HepG2 (cell line): ENCODE measurements around the gene TMCC1. TPM values are rescaled to one million over a fixed set of nuclear protein-coding genes. Genes with fewer than 3 reads are reported as not detected.
A peak's percentile ranks its signal among the peaks of the same experiment; 100 is the strongest.

Source experiments
- BRCA1 ChIP-seq: sonication (generic); formaldehyde crosslinking; IDR thresholded peaks from 2 replicates; pipeline ENCODE4 v1.4.0; 2020; ENCODE audit warnings: missing genetic modification reagents
- CEBPG ChIP-seq: IDR thresholded peaks from 2 replicates; pipeline ENCODE4 v1.6.1; 2016
- CSRNP1 ChIP-seq: sonication (generic); formaldehyde crosslinking; IDR thresholded peaks from 2 replicates; pipeline ENCODE4 v1.8.1; 2023; ENCODE audit warnings: mild to moderate bottlenecking, missing genetic modification reagents
- ESRRA ChIP-seq: sonication (generic); formaldehyde crosslinking; IDR thresholded peaks from 2 replicates; pipeline ENCODE4 v1.5.1; 2020; ENCODE audit warnings: mild to moderate bottlenecking, low read depth, missing genetic modification reagents
- ETV6 ChIP-seq: sonication (generic); formaldehyde crosslinking; conservative IDR thresholded peaks from 2 replicates; pipeline ENCODE4 v1.4.0; 2020; ENCODE audit warnings: missing genetic modification reagents
- GABPA ChIP-seq, 2 experiments: IDR thresholded peaks; 2 replicates each; pipeline ENCODE4 v1.6.1; 2011 to 2016; ENCODE audit warnings: low read depth in 2 of 2, low read length in 1 of 2, missing biosample characterization in 1 of 2, missing genetic modification characterization in 1 of 2
- HHEX ChIP-seq: IDR thresholded peaks from 2 replicates; pipeline ENCODE4 v1.6.1; 2016; ENCODE audit warnings: control low read depth
- HMG20A ChIP-seq: IDR thresholded peaks from 2 replicates; pipeline ENCODE4 v1.6.1; 2016; ENCODE audit warnings: borderline replicate concordance
- HMGXB4 ChIP-seq, 2 experiments: sonication (generic) in 1 of 2; formaldehyde crosslinking in 1 of 2; IDR thresholded peaks; 2 replicates each; pipeline versions ENCODE4 v1.4.0 to v1.6.1; 2018 to 2020; ENCODE audit warnings: missing genetic modification reagents in 2 of 2, borderline replicate concordance in 1 of 2, low read depth in 1 of 2, mild to moderate bottlenecking in 1 of 2, missing biosample characterization in 1 of 2
- KMT2B ChIP-seq: IDR thresholded peaks from 2 replicates; pipeline ENCODE4 v1.6.1; 2016; ENCODE audit warnings: missing genetic modification reagents, missing compliant biosample characterization
- MNT ChIP-seq: fragments of 450-650 bp; IDR thresholded peaks from 2 replicates; pipeline ENCODE4 v1.6.1; 2016
- RNF219 ChIP-seq: sonication (generic); formaldehyde crosslinking; IDR thresholded peaks from 2 replicates; pipeline ENCODE4 v1.5.0; 2020; ENCODE audit warnings: mild to moderate bottlenecking, missing genetic modification reagents
- TAF1 ChIP-seq: sonication (generic); formaldehyde crosslinking; IDR thresholded peaks from 2 replicates; pipeline ENCODE4 v1.4.0; 2020; ENCODE audit warnings: missing genetic modification reagents
- ZFP1 ChIP-seq: IDR thresholded peaks from 2 replicates; pipeline ENCODE4 v1.6.1; 2016
- ZFP36L1 ChIP-seq: sonication (generic); formaldehyde crosslinking; IDR thresholded peaks from 2 replicates; pipeline ENCODE4 v1.8.0; 2022; ENCODE audit warnings: mild to moderate bottlenecking, missing genetic modification reagents, moderate library complexity
- ZNF136 ChIP-seq: sonication (generic); formaldehyde crosslinking; IDR thresholded peaks from 2 replicates; pipeline ENCODE4 v1.8.1; 2022; ENCODE audit warnings: low read depth, mild to moderate bottlenecking, moderate library complexity, missing genetic modification reagents
- ZNF18 ChIP-seq: sonication (generic); formaldehyde crosslinking; IDR thresholded peaks from 2 replicates; pipeline ENCODE4 v1.8.0; 2022; ENCODE audit warnings: mild to moderate bottlenecking, missing genetic modification reagents; ENCODE audit not compliant: insufficient replicate concordance
- ZNF569 ChIP-seq: sonication (generic); formaldehyde crosslinking; IDR thresholded peaks from 2 replicates; pipeline ENCODE4 v1.5.0; 2020; ENCODE audit warnings: mild to moderate bottlenecking, missing genetic modification reagents, moderate library complexity, borderline replicate concordance
- ZNF775 ChIP-seq: sonication (generic); formaldehyde crosslinking; IDR thresholded peaks from 2 replicates; pipeline ENCODE4 v1.4.0; 2020; ENCODE audit warnings: missing genetic modification reagents, mild to moderate bottlenecking, moderate library complexity, borderline replicate concordance
- ZNF776 ChIP-seq: sonication (generic); formaldehyde crosslinking; IDR thresholded peaks from 2 replicates; pipeline ENCODE4 v1.4.0; 2020; ENCODE audit warnings: mild to moderate bottlenecking, missing genetic modification reagents
- ZNF788 ChIP-seq: sonication (generic); formaldehyde crosslinking; IDR thresholded peaks from 2 replicates; pipeline ENCODE4 v1.5.0; 2020; ENCODE audit warnings: mild to moderate bottlenecking, missing genetic modification reagents, borderline replicate concordance
- ZSCAN22 ChIP-seq: sonication (generic); formaldehyde crosslinking; IDR thresholded peaks from 2 replicates; pipeline ENCODE4 v1.4.0; 2020; ENCODE audit warnings: mild to moderate bottlenecking, missing genetic modification reagents
- polyA plus RNA-seq, 8 experiments: library from polyadenylated mRNA; depleted of rRNA in 3 of 8; stranded (reverse) in 7 of 8; unstranded in 1 of 8; fragments of >200 nt; fragmentation: Illumina TruSeq in 4 of 8; extraction: Trizol in 4 of 8; gene quantifications; 2 replicates each; pipeline versions ENCODE4 v1.2.1 to v1.2.3, GENCODE V29; 2011 to 2016; ENCODE audit warnings: low read depth in 4 of 8, missing spikeins in 1 of 8, mixed read lengths in 1 of 8; ENCODE audit not compliant: insufficient read depth in 1 of 8
- total RNA-seq, 5 experiments: library from RNA; depleted of rRNA; stranded (reverse); fragments of >200 nt; fragmentation: Illumina TruSeq; extraction: Trizol; gene quantifications; 2 replicates each; pipeline ENCODE4 v1.2.3, GENCODE V29; 2016; ENCODE audit warnings: low read depth in 1 of 5

TMCC1 gene
- total and polyA plus RNA-seq, 2 of the 13 experiments (the other 11 are each of a cell fraction or from before 2014, with no cell fraction given), result 12.1 to 264 TPM

GRCh38 chr3:129628169-129628522 lies 265.4 kb downstream of the TMCC1 start (continued):
- TF ChIP-seq RNF219 (CRISPR knock-in tag) (no peak), HHEX (CRISPR knock-in tag) (no peak), ZNF776 (CRISPR knock-in tag) (no peak), KMT2B (CRISPR knock-in tag) (no peak), ZNF788 (CRISPR knock-in tag) (peak; percentile 4; the same call in 1 of the 2 replicates), ZNF18 (CRISPR knock-in tag) (no peak), CSRNP1 (CRISPR knock-in tag) (peak; percentile 44; the same call in 1 of the 2 replicates), ESRRA (0 out of 2 replicates have a peak, but pooled peaks have one; percentile 37), HMG20A (CRISPR knock-in tag) (peak; percentile 44; the same call in 1 of the 2 replicates), HMGXB4 (CRISPR knock-in tag; IDR thresholded peaks at IDR 0.05; ENCODE audit: borderline replicate concordance in 1 of 2, low read depth in 1 of 2) (0 out of 4 replicates have a peak, but pooled peaks of 1 of the 2 experiments have one; percentile 5), ZFP1 (CRISPR knock-in tag) (0 out of 2 replicates have a peak, but pooled peaks have one; percentile 22), ZNF136 (CRISPR knock-in tag) (no peak), ETV6 (no peak), ZFP36L1 (CRISPR knock-in tag) (no peak), ZSCAN22 (CRISPR knock-in tag) (no peak), ZNF569 (CRISPR knock-in tag) (no peak), BRCA1 (CRISPR knock-in tag) (no peak), GABPA (IDR thresholded peaks at IDR 0.05; ENCODE audit: low read depth, low read length) (no peak), GABPA (CRISPR knock-in tag; IDR thresholded peaks at IDR 0.05; ENCODE audit: low read depth) (0 out of 2 replicates have a peak, but pooled peaks have one; percentile 26), TAF1 (CRISPR knock-in tag) (no peak), ZNF775 (CRISPR knock-in tag) (no peak), MNT (no peak), CEBPG (peak; percentile 96)
